OCI-LY3 (cell line): ENCODE measurements around the gene NFIA.

Experiments
- H2AFZ ChIP-seq: fragments of 200-600, 300-600 bp; shearing (Covaris generic); 2 replicates; pipeline ENCODE4 v1.6.0; 2014; ENCODE audit warnings: antibody characterized with exemption, low read depth, low read length
- H3K27ac ChIP-seq: fragments of 200-600, 300-600 bp; sonication (generic); 2 replicates; pipeline ENCODE4 v1.5.1; 2014; ENCODE audit warnings: mild to moderate bottlenecking, low read length, moderate library complexity, mixed read lengths
- H3K27me3 ChIP-seq: fragments of 200-600, 300-600 bp; sonication (generic); 2 replicates; pipeline ENCODE4 v1.6.1; 2014; ENCODE audit warnings: low read depth, low read length, mixed read lengths
- H3K36me3 ChIP-seq: fragments of 200-600, 300-600 bp; sonication (generic); replicated peaks from 2 replicates; pipeline ENCODE3; 2014; ENCODE audit warnings: low read depth, low read length, mixed read lengths
- H3K4me1 ChIP-seq: fragments of 300-600, 200-600 bp; sonication (generic); 2 replicates; pipeline ENCODE4 v1.6.1; 2014; ENCODE audit warnings: low read length, mixed read lengths
- H3K4me2 ChIP-seq: fragments of 200-600, 300-600 bp; sonication (generic); 2 replicates; pipeline ENCODE4 v1.6.1; 2014; ENCODE audit warnings: low read length, mixed read lengths
- H3K4me3 ChIP-seq: fragments of 300-600, 200-600 bp; sonication (generic); 2 replicates; pipeline ENCODE4 v1.5.1; 2014; ENCODE audit warnings: antibody characterized with exemption, mild to moderate bottlenecking, low read length, moderate library complexity
- H3K79me2 ChIP-seq: fragments of 300-600, 200-600 bp; shearing (Covaris generic); 2 replicates; pipeline ENCODE4 v1.6.1; 2014; ENCODE audit warnings: mild to moderate bottlenecking, low read length, mixed read lengths
- H3K9ac ChIP-seq: fragments of 300-600, 200-600 bp; shearing (Covaris generic); 2 replicates; pipeline ENCODE4 v1.6.0; 2014; ENCODE audit warnings: mild to moderate bottlenecking, low read length, moderate library complexity
- H3K9me3 ChIP-seq: fragments of 200-600, 300-600 bp; shearing (Covaris generic); 2 replicates; pipeline ENCODE4 v1.6.1; 2014; ENCODE audit warnings: low read length, mixed read lengths; ENCODE audit not compliant: insufficient read depth
- H4K20me1 ChIP-seq: fragments of 200-600, 300-600 bp; sonication (generic); 2 replicates; pipeline ENCODE4 v1.6.1; 2016; ENCODE audit warnings: low read length, mixed read lengths; ENCODE audit not compliant: insufficient read depth
- EZH2phosphoT487 ChIP-seq: fragments of 200-600 bp; shearing (Covaris generic); IDR thresholded peaks from 2 replicates; pipeline ENCODE4 v1.6.1; 2018; ENCODE audit warnings: antibody characterized with exemption, mixed run types, low read depth
- TF ChIP-seq, protein P1 (sequence below): fragments of 200-600, 300-600 bp; sonication (generic); IDR thresholded peaks from 2 replicates; pipeline ENCODE4 v1.5.1; 2014; ENCODE audit warnings: antibody characterized with exemption, low read length, low read depth

The NFIA gene

DNA sequence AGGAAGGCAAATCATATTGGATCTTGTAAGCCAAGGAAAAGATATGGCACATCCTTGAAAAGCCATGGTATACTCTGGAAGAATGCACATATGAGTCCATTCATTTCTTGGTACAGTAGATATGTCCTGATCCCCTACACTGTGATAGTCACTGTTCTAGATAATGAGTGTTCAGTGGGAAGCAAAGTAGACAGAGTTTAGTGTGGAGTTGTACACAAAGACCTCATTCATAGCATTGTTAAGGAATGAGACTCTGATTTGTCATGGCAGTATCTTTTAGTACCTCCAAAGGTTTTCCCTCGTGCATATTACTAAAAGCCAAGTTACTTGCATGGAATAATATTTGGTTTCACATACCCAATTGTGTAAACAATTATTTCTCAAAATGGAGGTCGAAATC is 204.7 kb downstream of the NFIA start:
- Histone ChIP-seq H3K79me2 (no peaks in the 10 kb centered on the region), H3K4me3 (no peak overlapping the region), H3K36me3 (no peaks in the 10 kb centered on the region), H3K27me3 (peaks cover 3% of the 10 kb centered on the region; the same call in 1 of the 2 replicates), H2AFZ (no peak overlapping the region), H3K4me1 (no peaks in the 10 kb centered on the region; the same call in 1 of the 2 replicates), H3K9me3 (no peaks in the 10 kb centered on the region), H3K9ac (no peak overlapping the region), H3K27ac (no peak overlapping the region), H4K20me1 (no peaks in the 10 kb centered on the region), H3K4me2 (no peak overlapping the region)
- TF ChIP-seq, protein P1, sequence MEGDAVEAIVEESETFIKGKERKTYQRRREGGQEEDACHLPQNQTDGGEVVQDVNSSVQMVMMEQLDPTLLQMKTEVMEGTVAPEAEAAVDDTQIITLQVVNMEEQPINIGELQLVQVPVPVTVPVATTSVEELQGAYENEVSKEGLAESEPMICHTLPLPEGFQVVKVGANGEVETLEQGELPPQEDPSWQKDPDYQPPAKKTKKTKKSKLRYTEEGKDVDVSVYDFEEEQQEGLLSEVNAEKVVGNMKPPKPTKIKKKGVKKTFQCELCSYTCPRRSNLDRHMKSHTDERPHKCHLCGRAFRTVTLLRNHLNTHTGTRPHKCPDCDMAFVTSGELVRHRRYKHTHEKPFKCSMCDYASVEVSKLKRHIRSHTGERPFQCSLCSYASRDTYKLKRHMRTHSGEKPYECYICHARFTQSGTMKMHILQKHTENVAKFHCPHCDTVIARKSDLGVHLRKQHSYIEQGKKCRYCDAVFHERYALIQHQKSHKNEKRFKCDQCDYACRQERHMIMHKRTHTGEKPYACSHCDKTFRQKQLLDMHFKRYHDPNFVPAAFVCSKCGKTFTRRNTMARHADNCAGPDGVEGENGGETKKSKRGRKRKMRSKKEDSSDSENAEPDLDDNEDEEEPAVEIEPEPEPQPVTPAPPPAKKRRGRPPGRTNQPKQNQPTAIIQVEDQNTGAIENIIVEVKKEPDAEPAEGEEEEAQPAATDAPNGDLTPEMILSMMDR: no peak
- no peak for TF ChIP-seq EZH2phosphoT487

DNA sequence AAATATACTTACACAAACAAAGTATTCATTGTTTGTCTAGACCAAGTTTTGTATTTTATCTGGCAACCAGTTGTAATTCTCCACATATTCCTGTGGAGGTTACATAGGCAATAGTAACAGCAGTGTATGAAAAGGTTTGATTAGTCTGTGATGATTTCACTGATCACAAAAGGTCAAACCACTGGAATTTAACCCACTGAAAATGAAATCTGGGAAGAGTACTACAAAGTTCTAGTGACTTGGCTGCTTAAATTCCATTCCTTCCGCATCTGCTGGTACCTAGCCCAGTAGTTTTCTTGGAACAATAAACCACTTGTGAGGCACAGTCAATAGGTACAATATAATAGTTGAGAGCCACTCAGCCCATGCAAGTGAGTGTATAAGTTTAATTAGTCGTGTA is 205.4 kb downstream of the NFIA start:
- Histone ChIP-seq H3K9me3 (no peaks in the 10 kb centered on the region), H3K4me2 (no peak overlapping the region), H3K4me3 (no peak overlapping the region), H3K4me1 (no peaks in the 10 kb centered on the region; the same call in 1 of the 2 replicates), H2AFZ (no peak overlapping the region), H3K27me3 (no peaks in the 10 kb centered on the region), H3K36me3 (no peaks in the 10 kb centered on the region), H4K20me1 (no peaks in the 10 kb centered on the region), H3K9ac (no peak overlapping the region), H3K79me2 (no peaks in the 10 kb centered on the region), H3K27ac (no peak overlapping the region)
- no peak for TF ChIP-seq EZH2phosphoT487
- TF ChIP-seq, protein P1: no peak

DNA sequence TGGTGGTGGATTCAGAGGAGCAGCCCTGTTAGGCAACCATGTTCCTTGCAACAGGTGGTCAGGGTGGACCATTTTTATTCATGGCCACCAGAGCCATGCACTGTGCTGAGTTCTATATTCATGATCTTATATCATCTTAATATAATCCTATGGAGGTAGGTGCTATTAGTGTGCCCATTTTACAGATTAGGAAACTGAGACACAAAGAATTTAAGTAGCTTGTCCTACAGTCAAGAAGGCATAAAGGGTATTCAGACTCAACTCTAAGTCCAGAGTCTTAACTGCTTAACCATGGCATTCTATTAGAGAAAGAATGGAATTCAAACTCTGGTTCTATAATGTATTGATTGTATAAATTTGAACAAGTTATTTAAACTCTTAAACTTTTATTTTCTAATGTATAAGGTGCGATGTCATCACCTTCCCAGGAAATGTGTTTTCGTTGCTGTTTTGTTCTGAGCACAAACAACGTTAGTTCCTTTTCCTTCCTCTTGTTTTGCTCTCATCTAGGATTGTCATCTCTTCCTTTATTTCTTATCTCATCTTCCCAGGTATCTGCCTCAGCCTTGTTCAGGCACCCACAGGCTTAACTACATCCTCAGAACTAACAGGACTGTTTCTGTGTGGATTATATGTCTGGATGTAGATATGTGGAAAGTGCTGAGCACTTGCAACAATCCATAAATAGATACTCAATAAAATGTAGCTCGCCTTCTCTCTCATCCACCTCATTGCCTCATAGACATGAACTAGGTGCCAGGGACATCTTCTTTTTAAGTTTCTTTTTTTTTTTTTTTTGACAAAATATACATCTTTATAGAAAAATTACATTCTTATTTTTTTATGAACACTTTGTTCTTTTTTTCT is 207.1 kb downstream of the NFIA start:
- H3K36me3 ChIP-seq: no peaks in the 10 kb centered on the region
- H3K9me3 ChIP-seq: no peaks in the 10 kb centered on the region
- no peak overlapping the region for H3K4me2 ChIP-seq
- no peaks in the 10 kb centered on the region for H3K79me2 ChIP-seq
- H3K27ac ChIP-seq: no peak overlapping the region
- TF ChIP-seq, protein P1: no peak
- no peak for TF ChIP-seq EZH2phosphoT487
- H3K4me3 ChIP-seq: no peak overlapping the region
- no peaks in the 10 kb centered on the region for H4K20me1 ChIP-seq
- no peak overlapping the region for H2AFZ ChIP-seq
- H3K27me3 ChIP-seq: no peaks in the 10 kb centered on the region
- H3K4me1 ChIP-seq: no peaks in the 10 kb centered on the region
- H3K9ac ChIP-seq: no peak overlapping the region

DNA sequence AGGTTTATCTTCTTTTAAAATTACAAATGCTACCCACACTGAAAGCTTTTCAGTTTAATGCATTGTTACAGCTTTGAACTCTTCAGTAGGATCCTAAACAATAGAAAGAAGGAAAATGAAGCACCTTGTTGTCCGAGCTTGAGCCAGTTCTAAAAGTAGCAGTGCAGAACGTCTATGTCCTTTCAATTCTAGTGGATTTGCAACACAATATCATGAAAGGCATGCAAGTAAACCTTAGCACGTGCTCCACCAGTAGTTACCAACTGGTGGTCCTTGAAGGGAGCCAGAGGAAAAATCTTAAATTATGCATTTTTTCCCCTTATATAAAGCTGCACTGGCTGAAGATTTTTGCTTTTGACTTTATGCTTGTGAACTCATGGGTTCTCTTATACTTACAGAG is 208.2 kb downstream of the NFIA start:
- no peak for TF ChIP-seq EZH2phosphoT487
- TF ChIP-seq, protein P1: no peak
- Histone ChIP-seq H4K20me1 (no peaks in the 10 kb centered on the region), H3K4me1 (no peaks in the 10 kb centered on the region), H3K27me3 (no peaks in the 10 kb centered on the region), H3K9me3 (no peaks in the 10 kb centered on the region), H3K27ac (no peak overlapping the region), H3K4me3 (no peak overlapping the region), H3K36me3 (no peaks in the 10 kb centered on the region), H3K9ac (no peak overlapping the region), H3K79me2 (no peaks in the 10 kb centered on the region), H2AFZ (no peak overlapping the region), H3K4me2 (no peak overlapping the region)
